Mucosa of stomach (tissue), 1 donor: Measurements from ENCODE around the gene CAPZA2.
"Not testable (repeated sequence)": the region's sequence is repeated elsewhere in the genome, so short reads cannot be mapped to it uniquely, and the experiment has no call there.

ENCODE experiments used
- H3K27me3 ChIP-seq: one replicate; pipeline ENCODE4 v1.7.0; 2013; ENCODE audit warnings: mild to moderate bottlenecking, low read length; ENCODE audit not compliant: control insufficient read depth, insufficient read depth
- H3K36me3 ChIP-seq: one replicate; pipeline ENCODE4 v1.7.0; 2013; ENCODE audit warnings: low read length; ENCODE audit not compliant: control insufficient read depth, insufficient read depth
- H3K4me1 ChIP-seq: one replicate; pipeline ENCODE4 v1.7.0; 2013; ENCODE audit warnings: mild to moderate bottlenecking, low read length; ENCODE audit not compliant: control insufficient read depth, insufficient read depth
- H3K4me3 ChIP-seq: one replicate; pipeline ENCODE4 v1.7.0; 2013; ENCODE audit warnings: low read length
- H3K9ac ChIP-seq: one replicate; pipeline ENCODE4 v1.7.0; 2013; ENCODE audit warnings: mild to moderate bottlenecking, low read length, moderate library complexity
- H3K9me3 ChIP-seq: one replicate; pipeline ENCODE4 v1.7.0; 2013; ENCODE audit warnings: mild to moderate bottlenecking, low read length, moderate library complexity; ENCODE audit not compliant: control insufficient read depth
- donor health status: Pancreatic carcinoma.

Gene CAPZA2

DNA sequence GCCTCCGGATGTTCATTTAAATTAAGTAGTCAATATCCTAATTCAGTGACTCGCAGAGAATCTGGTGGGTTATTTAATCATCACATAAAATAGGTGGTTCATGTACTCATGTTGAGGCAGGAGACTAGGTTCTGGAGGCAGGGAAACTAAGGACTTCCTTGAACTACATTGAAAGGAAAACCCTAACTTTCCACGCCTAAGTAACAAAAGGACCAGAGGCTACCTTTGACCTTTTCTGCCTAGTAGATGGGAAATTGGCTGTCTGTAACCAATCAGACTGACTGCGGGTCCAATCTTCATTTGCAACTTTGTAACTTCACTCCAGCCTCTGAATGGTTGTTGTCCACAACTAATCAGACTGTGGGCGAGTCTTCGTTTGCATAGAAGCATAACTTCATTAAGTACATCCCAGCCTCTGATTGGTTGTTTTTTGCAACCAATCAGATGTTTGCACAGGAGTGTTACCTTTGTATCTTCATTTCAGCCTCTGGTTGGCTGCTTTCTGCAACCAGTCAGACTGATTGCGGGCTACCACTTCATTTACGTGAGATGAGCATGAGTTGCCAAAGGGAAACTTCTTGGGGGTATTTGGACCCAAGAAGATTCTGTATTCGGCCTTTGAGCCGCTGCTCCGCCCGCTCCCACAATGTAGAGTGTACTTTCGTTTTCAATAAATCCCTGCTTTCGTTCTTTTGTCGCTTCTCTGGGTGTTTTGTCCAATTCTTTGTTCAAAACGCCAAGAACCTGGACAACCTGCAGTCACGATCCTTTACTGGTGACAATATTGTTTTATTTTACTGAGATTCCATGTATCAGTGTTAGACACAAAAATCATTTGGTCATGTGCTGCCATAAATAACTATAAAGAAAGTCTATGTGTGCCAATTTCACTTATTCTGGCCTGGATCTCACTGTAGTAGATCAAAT lies 89.2 kb downstream of the CAPZA2 start:
- Histone ChIP-seq H3K4me3 (no peak overlapping the region), H3K36me3 (no peaks in the 10 kb centered on the region), H3K4me1 (no peaks in the 10 kb centered on the region), H3K27me3 (no peaks in the 10 kb centered on the region), H3K9ac (no peak overlapping the region), H3K9me3 (no peaks in the 10 kb centered on the region)

DNA sequence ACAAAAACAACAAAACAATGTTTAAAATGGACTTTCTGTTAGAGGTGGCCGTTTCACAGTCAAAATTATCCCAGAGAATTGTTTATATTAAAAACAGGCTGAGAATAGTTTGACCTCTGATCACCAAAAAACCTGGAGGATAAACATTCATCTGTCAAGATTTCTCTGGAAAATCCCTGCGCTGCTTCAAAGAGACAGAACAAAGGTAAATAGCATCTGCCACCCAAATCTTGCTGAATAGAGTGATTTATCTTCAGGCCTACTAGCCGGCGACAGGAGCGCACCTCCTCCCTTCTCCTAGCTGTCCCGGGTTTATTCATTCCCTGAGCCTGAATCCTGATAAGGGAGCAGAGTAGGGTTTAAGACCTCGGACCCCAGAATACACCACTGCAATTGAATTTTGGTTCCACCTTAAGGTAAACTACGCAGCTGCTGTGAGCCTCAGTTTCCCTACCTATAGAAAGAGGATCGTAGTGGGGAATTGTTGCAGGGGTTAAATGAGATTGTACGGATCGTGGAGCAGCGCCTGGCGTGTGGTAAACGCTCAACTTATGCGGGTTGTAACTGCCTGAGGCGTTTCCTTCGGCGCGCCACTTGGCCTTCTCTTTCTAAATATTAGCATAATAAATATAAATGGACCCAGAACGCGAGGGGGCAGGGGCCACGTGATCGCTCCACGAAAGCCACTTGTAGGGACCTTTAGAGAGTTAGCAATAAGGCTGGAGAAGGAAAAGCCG lies 90.4 kb downstream of the CAPZA2 start:
- no peaks in the 10 kb centered on the region for H3K4me1 ChIP-seq

DNA sequence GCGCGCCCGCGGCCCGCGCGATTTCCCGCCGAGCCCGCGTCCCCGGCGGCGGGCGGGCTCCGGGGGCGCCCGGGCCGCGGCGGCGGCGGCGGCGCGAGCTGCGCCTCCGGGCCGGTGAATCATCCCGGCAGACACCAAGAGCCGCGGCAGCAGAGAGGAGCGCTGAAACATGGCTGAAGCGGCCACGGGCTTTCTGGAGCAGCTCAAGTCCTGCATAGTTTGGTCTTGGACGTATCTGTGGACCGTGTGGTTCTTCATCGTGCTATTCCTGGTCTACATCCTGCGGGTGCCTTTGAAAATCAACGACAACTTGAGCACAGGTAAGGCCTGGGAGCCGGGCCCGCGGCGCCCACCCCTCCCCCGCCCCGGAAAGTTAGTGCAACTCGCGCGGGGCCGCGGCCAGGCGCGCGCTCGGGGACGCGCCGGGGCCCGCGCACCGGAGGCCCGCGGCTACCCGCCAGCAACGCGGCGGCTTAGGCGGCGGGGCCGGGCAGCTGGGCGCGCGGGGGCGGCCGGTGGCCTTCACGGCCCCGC lies 91.1 kb downstream of the CAPZA2 start, which contains the start of gene ST7:
Gene ST7 (plus strand): TSS at position 130 of the 534 bp plus-strand sequence. CDS start 40 bp downstream, at position 170.
- H3K4me3 ChIP-seq, result peak within 1 kb of the TSS; percentile 80
- peak within 1 kb of the TSS; percentile 98 for H3K9ac ChIP-seq
- H3K4me1 ChIP-seq, result no peaks in the 10 kb centered on the region
- no peaks in the 10 kb centered on the region for H3K36me3 ChIP-seq
- H3K27me3 ChIP-seq, result no peaks in the 10 kb centered on the region
- no peaks in the 10 kb centered on the region for H3K9me3 ChIP-seq

More for the DNA sequence above, 90.4 kb downstream of the CAPZA2 start:
- no peaks in the 10 kb centered on the region for H3K36me3 ChIP-seq
- H3K27me3 ChIP-seq, result no peaks in the 10 kb centered on the region
- H3K4me3 ChIP-seq, result peak overlapping the region; percentile 9
- H3K9ac ChIP-seq, result peak overlapping the region; percentile 64
- no peaks in the 10 kb centered on the region for H3K9me3 ChIP-seq

DNA sequence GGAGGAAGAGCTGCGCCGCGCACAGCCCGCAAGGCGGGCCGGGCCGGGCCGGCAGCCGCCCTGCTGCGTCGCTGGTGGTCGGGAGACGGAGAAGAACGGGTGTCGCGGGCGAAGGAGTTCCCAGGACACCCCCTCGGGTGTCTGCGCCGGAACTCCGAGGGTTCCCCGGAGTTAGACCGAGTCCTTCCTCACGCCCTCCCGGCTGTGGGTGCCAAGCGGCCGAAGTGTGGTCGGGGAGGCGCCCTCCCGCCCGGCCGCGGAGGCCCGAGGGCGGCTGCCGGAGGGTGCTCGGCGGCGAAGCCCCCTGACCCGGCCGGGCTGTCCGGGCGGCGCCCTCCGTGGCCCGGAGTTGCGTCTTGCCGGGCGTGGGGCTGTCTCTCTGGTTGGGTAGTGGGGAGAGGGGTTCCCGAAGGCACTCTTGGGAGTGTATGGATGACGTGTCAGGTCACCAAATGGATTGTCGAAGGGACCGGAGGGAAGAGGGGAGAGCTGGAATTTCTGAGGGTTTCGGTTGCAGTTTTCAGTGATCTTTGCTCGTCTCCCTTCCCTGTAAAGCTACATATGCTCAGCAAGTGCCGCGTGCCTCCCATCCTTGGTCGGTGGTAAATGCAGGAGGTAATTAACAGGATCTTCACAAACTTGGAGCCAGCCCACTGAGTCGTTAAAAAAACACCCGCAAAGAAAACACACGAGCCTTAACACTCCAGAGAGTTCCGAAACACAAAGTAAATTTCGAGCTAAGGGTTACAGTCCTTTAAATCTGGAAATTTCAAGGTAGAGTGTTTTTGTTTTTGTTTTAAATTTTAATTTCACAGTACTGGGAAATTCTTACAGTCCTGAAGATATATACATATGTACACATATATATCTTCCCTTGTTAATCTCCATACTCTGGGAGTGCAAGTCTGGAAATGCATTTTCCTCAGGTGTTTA lies 91.8 kb downstream of the CAPZA2 start:
- Histone ChIP-seq H3K9me3 (no peaks in the 10 kb centered on the region), H3K27me3 (no peaks in the 10 kb centered on the region), H3K4me1 (no peaks in the 10 kb centered on the region), H3K36me3 (no peaks in the 10 kb centered on the region), H3K4me3 (peak overlapping the region; percentile 80), H3K9ac (peak overlapping the region; percentile 98)

DNA sequence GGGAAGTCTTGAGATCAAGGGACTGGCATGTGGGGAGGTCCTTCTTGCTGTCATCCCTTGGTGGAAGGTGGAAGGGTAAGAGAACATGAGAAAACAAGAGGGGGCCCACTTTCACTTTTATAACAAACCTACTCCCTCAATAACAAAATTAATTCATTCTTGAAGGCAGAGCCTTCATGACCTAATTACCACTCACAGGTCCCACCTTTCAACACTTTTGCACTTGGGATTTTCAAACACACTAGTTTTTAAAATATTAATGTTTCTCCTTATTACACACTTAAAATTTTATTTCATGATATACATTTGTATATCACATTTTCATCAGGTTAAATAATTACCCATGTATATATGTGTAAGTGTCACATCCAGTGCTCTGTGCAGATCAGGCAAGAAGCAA lies 93.0 kb downstream of the CAPZA2 start:
- Histone ChIP-seq H3K9ac (no peak overlapping the region), H3K4me3 (no peak overlapping the region), H3K27me3 (no peaks in the 10 kb centered on the region), H3K9me3 (no peaks in the 10 kb centered on the region), H3K4me1 (no peaks in the 10 kb centered on the region), H3K36me3 (no peaks in the 10 kb centered on the region)

DNA sequence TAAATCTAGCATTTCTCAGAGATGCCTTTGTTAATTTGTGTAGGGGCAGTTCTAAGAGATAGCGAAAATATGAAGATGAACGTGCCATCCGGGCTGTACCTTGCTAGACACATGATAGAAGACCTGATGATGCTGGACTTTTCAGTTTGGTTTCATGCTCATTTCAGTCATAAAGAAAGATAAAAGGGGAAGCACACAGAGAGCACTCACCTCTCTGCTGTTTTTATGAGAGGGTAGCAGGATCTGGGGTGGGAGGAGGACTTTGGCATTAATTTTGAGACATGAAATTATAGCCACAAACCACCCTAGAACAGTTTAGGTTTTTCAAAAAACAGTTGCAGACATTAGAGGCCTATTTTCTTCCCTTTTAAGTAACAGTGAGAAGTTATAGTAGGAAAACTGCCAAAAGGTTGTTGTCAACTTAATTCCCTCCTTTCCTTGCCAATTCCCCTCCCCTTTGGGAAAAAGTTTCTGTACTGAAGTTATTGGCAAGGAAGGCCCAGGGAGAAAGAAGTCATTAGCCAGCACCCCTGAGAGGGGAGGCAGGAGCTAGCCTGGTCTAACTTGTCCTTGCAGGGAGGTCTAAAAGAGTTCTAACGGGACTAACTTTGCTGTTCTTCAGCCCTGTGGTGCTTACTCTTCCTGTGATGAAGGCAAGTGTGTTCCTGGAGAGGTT lies 93.6 kb downstream of the CAPZA2 start:
- Histone ChIP-seq H3K4me1 (no peaks in the 10 kb centered on the region), H3K9ac (no peak overlapping the region), H3K9me3 (no peaks in the 10 kb centered on the region), H3K4me3 (no peak overlapping the region), H3K27me3 (no peaks in the 10 kb centered on the region), H3K36me3 (no peaks in the 10 kb centered on the region)

DNA sequence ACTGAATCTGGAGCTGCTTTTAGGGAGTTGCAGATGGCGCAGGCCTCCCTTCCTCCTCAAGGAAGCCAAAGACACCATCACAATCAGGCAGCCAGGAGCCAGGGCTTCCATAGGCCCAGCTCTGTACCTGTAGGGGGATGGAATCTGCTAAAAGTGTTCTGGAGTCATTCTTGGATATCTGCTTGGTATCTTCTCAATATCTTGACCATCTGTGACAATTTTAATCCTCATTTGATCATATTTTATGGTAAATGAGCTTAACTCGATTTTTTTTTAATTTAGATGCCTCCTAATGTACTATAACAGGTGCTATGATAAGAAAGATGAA lies 94.1 kb downstream of the CAPZA2 start:
- Histone ChIP-seq H3K9me3 (no peaks in the 10 kb centered on the region), H3K36me3 (no peaks in the 10 kb centered on the region), H3K27me3 (no peaks in the 10 kb centered on the region), H3K4me3 (no peak overlapping the region), H3K9ac (no peak overlapping the region), H3K4me1 (no peaks in the 10 kb centered on the region)

DNA sequence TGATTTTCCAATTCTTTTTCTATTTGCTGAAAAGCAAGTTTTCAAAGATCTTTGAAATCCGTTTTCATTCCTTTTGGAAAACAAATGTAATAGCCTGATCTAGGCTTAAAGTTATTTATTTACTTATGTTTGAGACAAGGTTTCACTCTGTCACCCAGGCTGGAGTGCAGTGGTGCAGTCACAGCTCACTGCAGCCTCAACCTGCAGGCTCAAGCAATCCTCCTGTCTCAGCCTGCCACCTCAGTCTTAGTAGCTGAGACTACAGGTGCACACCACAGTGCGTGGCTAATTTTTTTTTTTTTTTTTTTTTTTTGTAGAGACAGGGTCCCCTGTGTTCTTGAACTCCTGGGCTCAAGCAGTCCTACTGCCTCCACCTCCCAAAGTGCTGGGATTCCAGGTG lies 95.5 kb downstream of the CAPZA2 start:
- Histone ChIP-seq H3K9ac (no peak overlapping the region), H3K4me1 (no peaks in the 10 kb centered on the region), H3K4me3 (no peak overlapping the region), H3K9me3 (no peaks in the 10 kb centered on the region), H3K36me3 (no peaks in the 10 kb centered on the region), H3K27me3 (no peaks in the 10 kb centered on the region)

DNA sequence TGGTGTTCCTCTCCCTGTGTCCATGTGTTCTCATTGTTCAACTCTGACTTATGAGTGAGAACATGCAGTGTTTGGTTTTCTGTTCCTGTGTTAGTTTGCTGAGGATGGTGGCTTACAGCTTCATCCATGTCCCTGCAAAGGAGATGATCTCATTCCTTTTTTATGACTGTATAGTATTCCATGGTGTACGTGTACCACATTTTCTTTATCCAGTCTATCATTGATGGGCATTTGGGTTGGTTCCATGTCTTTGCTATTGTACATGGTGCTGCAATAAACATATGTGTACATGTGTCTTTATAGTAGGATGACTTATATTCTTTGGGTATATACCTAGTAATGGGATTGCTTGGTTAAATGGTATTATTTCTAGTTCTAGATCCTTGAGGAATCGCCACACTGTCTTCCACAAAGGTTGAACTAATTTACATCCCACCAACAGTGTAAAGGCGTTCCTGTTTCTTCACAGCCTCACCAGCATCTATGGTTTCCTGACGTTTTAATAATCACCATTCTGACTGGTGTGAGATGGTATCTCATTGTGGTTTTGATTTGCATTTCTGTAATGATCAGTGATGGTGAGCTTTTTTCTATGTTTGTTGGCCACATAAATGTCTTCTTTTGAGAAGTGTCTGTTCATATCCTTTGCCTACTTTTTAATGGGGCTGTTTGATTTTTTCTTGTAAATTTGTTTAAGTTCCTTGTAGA lies 99.7 kb downstream of the CAPZA2 start:
- not testable (repeated sequence) for H3K4me1 ChIP-seq, H3K9me3 ChIP-seq, H3K4me3 ChIP-seq, H3K27me3 ChIP-seq, H3K9ac ChIP-seq, H3K36me3 ChIP-seq

DNA sequence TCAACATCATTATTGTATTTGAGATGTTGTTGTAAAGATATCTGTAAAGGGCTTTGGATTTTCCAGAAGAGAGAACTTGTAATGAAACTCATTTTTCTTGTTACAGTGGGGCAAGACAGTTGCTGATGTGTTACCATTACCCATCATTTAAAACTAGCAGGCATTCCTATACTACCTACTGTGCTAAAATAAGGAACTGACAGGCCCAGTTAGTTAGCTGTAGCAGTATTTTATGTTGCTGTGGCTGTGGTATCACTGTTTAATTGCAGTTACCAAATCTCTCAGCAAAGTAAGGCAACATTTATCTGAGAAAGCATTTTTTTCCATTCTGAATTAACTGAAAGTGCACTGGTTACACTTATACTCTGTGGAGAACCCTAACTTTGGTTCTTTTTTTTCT lies 100.8 kb downstream of the CAPZA2 start:
- H3K27me3 ChIP-seq, result no peaks in the 10 kb centered on the region

DNA sequence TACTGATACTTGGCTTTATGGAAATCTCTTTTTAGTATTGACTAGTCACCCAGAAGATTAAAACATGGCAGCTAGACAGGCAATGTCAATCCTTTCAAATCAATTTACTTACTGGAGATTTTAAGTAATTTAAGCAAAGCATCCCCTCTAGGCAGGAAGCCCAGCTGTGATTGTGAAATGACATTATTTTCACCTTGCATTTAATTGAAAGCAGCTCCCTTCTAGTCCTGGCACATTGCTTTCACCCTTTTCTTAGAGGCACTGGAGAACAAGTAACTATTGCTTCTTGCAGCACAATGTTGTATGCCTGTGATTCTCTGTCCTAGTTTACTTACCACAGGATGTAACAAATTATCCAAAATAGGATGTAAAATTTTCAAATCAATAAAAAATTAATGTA lies 104.2 kb downstream of the CAPZA2 start:
- Histone ChIP-seq H3K9ac (no peak overlapping the region), H3K27me3 (no peaks in the 10 kb centered on the region), H3K4me3 (no peak overlapping the region), H3K4me1 (peaks cover 5% of the 10 kb centered on the region), H3K36me3 (no peaks in the 10 kb centered on the region), H3K9me3 (no peaks in the 10 kb centered on the region)

More for the DNA sequence above, 100.8 kb downstream of the CAPZA2 start:
- no peaks in the 10 kb centered on the region for H3K36me3 ChIP-seq
- no peak overlapping the region for H3K4me3 ChIP-seq
- H3K4me1 ChIP-seq, result no peaks in the 10 kb centered on the region
- no peaks in the 10 kb centered on the region for H3K9me3 ChIP-seq
- H3K9ac ChIP-seq, result no peak overlapping the region
